HG03095 (cell line): Measurements from ENCODE around the gene LYRM7.

Source experiments
- ATAC-seq: cut with Tn5 transposase; IDR thresholded peaks from one replicate; pipeline ENCODE4 v1.9.1; 2021; ENCODE audit warnings: moderate library complexity; ENCODE audit not compliant: unreplicated experiment

Gene LYRM7

DNA sequence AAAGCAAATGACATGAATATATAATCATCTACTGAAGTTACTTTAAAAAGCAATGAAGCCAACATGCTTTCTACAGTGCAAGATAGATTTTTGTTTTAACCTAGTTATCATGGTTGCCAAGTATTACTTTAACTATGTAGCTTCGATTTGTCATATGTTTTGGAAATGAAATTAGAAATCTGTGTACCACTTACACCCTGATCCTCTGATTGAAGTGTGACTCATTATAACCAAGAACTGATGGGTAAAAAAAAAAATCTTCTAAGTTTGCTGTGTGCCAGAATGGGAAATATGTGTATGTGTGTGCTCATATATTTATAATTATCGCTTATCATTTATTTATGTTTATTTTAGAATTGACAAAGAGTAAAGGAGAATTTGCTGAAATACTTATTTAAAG, 84.0 kb downstream of the LYRM7 start:
- no peak for ATAC-seq
